ENCODE measurements around the gene FCN3.

FCN3 gene

GRCh38 chr1:27356619-27357280, 17.9 kb downstream of the FCN3 start:
- DNase-seq = no peak

GRCh38 chr1:27356277-27356618, 18.4 kb downstream of the FCN3 start:
- no peak for DNase-seq

- no peak for DNase-seq
These were observed 18.9 kb downstream of the FCN3 start for GRCh38 chr1:27355683-27356082.

GRCh38 chr1:27353629-27354028, 21.0 kb downstream of the FCN3 start:
- no peak for DNase-seq

GRCh38 chr1:27353166-27353565, 21.5 kb downstream of the FCN3 start:
- DNase-seq = no peak

GRCh38 chr1:27351541-27352107, 23.0 kb downstream of the FCN3 start:
- no peak for DNase-seq

GRCh38 chr1:27350663-27351540, 23.7 kb downstream of the FCN3 start:
- DNase-seq = no peak

GRCh38 chr1:27349784-27350662, 24.6 kb downstream of the FCN3 start:
- DNase-seq = peak; percentile 64

GRCh38 chr1:27348861-27349783, 25.5 kb downstream of the FCN3 start:
- DNase-seq = peak; percentile 75

GRCh38 chr1:27346991-27347624, 27.5 kb downstream of the FCN3 start:
- no peak for DNase-seq

- no peak for DNase-seq
These were observed 28.3 kb downstream of the FCN3 start for GRCh38 chr1:27346357-27346756.

GRCh38 chr1:27345272-27345671, 29.4 kb downstream of the FCN3 start:
- DNase-seq = no peak

GRCh38 chr1:27343639-27344025, 31.0 kb downstream of the FCN3 start:
- no peak for DNase-seq

- DNase-seq = peak; percentile 78
These were observed 31.6 kb downstream of the FCN3 start for GRCh38 chr1:27342778-27343638.

- DNase-seq = peak; percentile 3
These were observed 32.2 kb downstream of the FCN3 start for GRCh38 chr1:27342391-27342777.

GRCh38 chr1:27341525-27342252, 32.9 kb downstream of the FCN3 start, which contains the start of gene SYTL1:
Gene SYTL1, plus strand, starts transcription at chr1:27342022. Its CDS starts 3,313 bp downstream, at chr1:27345335.
- peak; percentile 70 for DNase-seq

- no peak for DNase-seq
These were observed 35.4 kb downstream of the FCN3 start for GRCh38 chr1:27339213-27339612.

- no peak for DNase-seq
These were observed 35.9 kb downstream of the FCN3 start for GRCh38 chr1:27338751-27339150.

GRCh38 chr1:27336756-27337155, 37.9 kb downstream of the FCN3 start:
- DNase-seq = no peak

Measured in NCI-H146 (cell line).